ENCODE measurements around the gene SPDYE16.
"Not testable (repeated sequence)": the region's sequence is repeated elsewhere in the genome, so short reads cannot be mapped to it uniquely, and the experiment has no call there.

Gene SPDYE16

GRCh38 chr7:76509931-76510877 is 32.9 kb downstream of the SPDYE16 start, which contains the start of gene UPK3B:
Gene UPK3B (plus strand): TSS chr7:76510552. CDS start chr7:76510653, 101 bp downstream.
- peak; percentile 69 for DNase-seq
- Histone ChIP-seq H3K27ac (peak within 1 kb of the TSS; percentile 73), H3K4me3 (ENCODE audit: low read depth, low read length) (no peak within 1 kb of the TSS), H3K9me3 (ENCODE audit: severe bottlenecking) (no peaks in the 10 kb centered on the region), H3K27me3 (ENCODE audit: insufficient read depth, low read depth, severe bottlenecking) (no peaks in the 10 kb centered on the region), H3K36me3 (peaks cover 3% of the 10 kb centered on the region; the same call in 1 of the 2 replicates)
- TF ChIP-seq CTCF (IDR thresholded peaks at IDR 0.05; ENCODE audit: low read depth, low read length) = no peak

GRCh38 chr7:76507723-76508406 is 35.2 kb downstream of the SPDYE16 start:
- DNase-seq = no peak
- no peaks in the 10 kb centered on the region for H3K9me3 ChIP-seq (ENCODE audit: severe bottlenecking)
- H3K36me3 ChIP-seq = peaks cover 3% of the 10 kb centered on the region; the same call in 1 of the 2 replicates
- no peak overlapping the region for H3K27ac ChIP-seq
- TF ChIP-seq CTCF (IDR thresholded peaks at IDR 0.05; ENCODE audit: low read depth, low read length) = no peak
- H3K4me3 ChIP-seq (ENCODE audit: low read depth, low read length) = no peak overlapping the region
- no peaks in the 10 kb centered on the region for H3K27me3 ChIP-seq (ENCODE audit: insufficient read depth, low read depth, severe bottlenecking)

GRCh38 chr7:76506643-76507042 is 36.5 kb downstream of the SPDYE16 start:
- not testable (repeated sequence) for H3K36me3 ChIP-seq; H3K4me3 ChIP-seq (ENCODE audit: low read depth, low read length); H3K27ac ChIP-seq

GRCh38 chr7:76506081-76506440 is 37.0 kb downstream of the SPDYE16 start:
- no peak for DNase-seq
- no peak for TF ChIP-seq CTCF (IDR thresholded peaks at IDR 0.05; ENCODE audit: low read depth, low read length)
- Histone ChIP-seq H3K27ac (no peak overlapping the region), H3K27me3 (ENCODE audit: insufficient read depth, low read depth, severe bottlenecking) (no peaks in the 10 kb centered on the region), H3K4me3 (ENCODE audit: low read depth, low read length) (no peak overlapping the region), H3K9me3 (ENCODE audit: severe bottlenecking) (no peaks in the 10 kb centered on the region), H3K36me3 (peaks cover 3% of the 10 kb centered on the region; the same call in 1 of the 2 replicates)

More at GRCh38 chr7:76506643-76507042, 36.5 kb downstream of the SPDYE16 start:
- H3K9me3 ChIP-seq (ENCODE audit: severe bottlenecking); H3K27me3 ChIP-seq (ENCODE audit: insufficient read depth, low read depth, severe bottlenecking); DNase-seq: not testable (repeated sequence)

- peaks cover 3% of the 10 kb centered on the region; the same call in 1 of the 2 replicates for H3K36me3 ChIP-seq
- no peak for DNase-seq
Measured at GRCh38 chr7:76505168-76506080, 37.7 kb downstream of the SPDYE16 start.

GRCh38 chr7:76504351-76505167 is 38.5 kb downstream of the SPDYE16 start:
- not testable (repeated sequence) for H3K36me3 ChIP-seq; H3K9me3 ChIP-seq (ENCODE audit: severe bottlenecking); DNase-seq; H3K4me3 ChIP-seq (ENCODE audit: low read depth, low read length); H3K27ac ChIP-seq; H3K27me3 ChIP-seq (ENCODE audit: insufficient read depth, low read depth, severe bottlenecking)

More at GRCh38 chr7:76505168-76506080, 37.7 kb downstream of the SPDYE16 start:
- Histone ChIP-seq H3K4me3 (ENCODE audit: low read depth, low read length) (no peak overlapping the region), H3K27ac (no peak overlapping the region), H3K9me3 (ENCODE audit: severe bottlenecking) (no peaks in the 10 kb centered on the region), H3K27me3 (ENCODE audit: insufficient read depth, low read depth, severe bottlenecking) (no peaks in the 10 kb centered on the region)
- no peak for TF ChIP-seq CTCF (IDR thresholded peaks at IDR 0.05; ENCODE audit: low read depth, low read length)

GRCh38 chr7:76503244-76503643 is 39.9 kb downstream of the SPDYE16 start:
- not testable (repeated sequence) for H3K36me3 ChIP-seq; DNase-seq; H3K9me3 ChIP-seq (ENCODE audit: severe bottlenecking); H3K27me3 ChIP-seq (ENCODE audit: insufficient read depth, low read depth, severe bottlenecking); H3K4me3 ChIP-seq (ENCODE audit: low read depth, low read length); H3K27ac ChIP-seq

GRCh38 chr7:76502836-76503235 is 40.3 kb downstream of the SPDYE16 start:
- H3K36me3 ChIP-seq; H3K27me3 ChIP-seq (ENCODE audit: insufficient read depth, low read depth, severe bottlenecking); H3K27ac ChIP-seq; H3K9me3 ChIP-seq (ENCODE audit: severe bottlenecking); H3K4me3 ChIP-seq (ENCODE audit: low read depth, low read length): not testable (repeated sequence)
- peak; percentile 56 for DNase-seq

Measured in WERI-Rb-1 (cell line).